ENCODE data around the gene PIGH. TPM values are rescaled to one million over a fixed set of nuclear protein-coding genes. Genes with fewer than 3 reads are reported as not detected.

Gene PIGH
- total RNA-seq, 1 experiment from 2014 or later, result 9.4 TPM

- H3K4me3 Mint-ChIP-seq, result no peak overlapping the region
These were observed 46.1 kb upstream of the PIGH start for GRCh38 chr14:67646131-67646530.

More at GRCh38 chr14:67646131-67646530, 46.1 kb upstream of the PIGH start:
- no peak overlapping the region for H4K8ac ChIP-seq (replicated peaks; ENCODE audit: insufficient read length, low read depth, low read length)
- H4K20me1 ChIP-seq (ENCODE audit: control insufficient read depth, insufficient read depth, insufficient read length), result no peaks in the 10 kb centered on the region
- H2BK15ac ChIP-seq (ENCODE audit: low read depth, low read length), result no peak overlapping the region
- no peak overlapping the region for H3K56ac ChIP-seq (ENCODE audit: insufficient read length, low read depth, low read length)
- no peak overlapping the region for H3K18ac ChIP-seq (ENCODE audit: insufficient read length, low read depth, low read length)
- H3K23ac ChIP-seq (ENCODE audit: insufficient read length, low read depth, low read length), result no peak overlapping the region
- no peak for DNase-seq
- H2BK5ac ChIP-seq (ENCODE audit: insufficient read length, low read length), result no peak overlapping the region
- Mint-ChIP-seq H3K27me3 (ENCODE audit: low read depth) (no peaks in the 10 kb centered on the region), H3K4me1 (no peaks in the 10 kb centered on the region), H3K9me3 (no peaks in the 10 kb centered on the region), H3K36me3 (ENCODE audit: insufficient read depth in 1 of 3, low read depth in 3 of 3) (peaks cover 13 to 58% (median 49%) of the 10 kb centered on the region in 3 experiments; a peak in 6 of 7 replicates), H3K27ac (no peak overlapping the region)
- no peak overlapping the region for H3K4me2 ChIP-seq (ENCODE audit: insufficient read depth, insufficient read length, low read length)
- no peak overlapping the region for H3K27ac ChIP-seq (ENCODE audit: insufficient read length, low read depth, low read length)
- no peak overlapping the region for H2AFZ ChIP-seq (ENCODE audit: low read length)
- no peak overlapping the region for H2AK5ac ChIP-seq (ENCODE audit: insufficient read length, low read length)
- H3K79me1 ChIP-seq (ENCODE audit: insufficient read depth, low read depth, low read length, poor library complexity, severe bottlenecking), result no peaks in the 10 kb centered on the region
- no peak overlapping the region for H4K5ac ChIP-seq (ENCODE audit: insufficient read length, low read depth, low read length)
- H3K4me1 ChIP-seq (ENCODE audit: insufficient read depth, low read length), result no peaks in the 10 kb centered on the region
- H2BK20ac ChIP-seq (ENCODE audit: low read depth, low read length, poor library complexity, severe bottlenecking), result no peak overlapping the region
- no peak overlapping the region for H2BK12ac ChIP-seq (ENCODE audit: insufficient read length, low read depth, low read length)
- H3T11ph ChIP-seq (ENCODE audit: low read length), result no peak overlapping the region
- H3K14ac ChIP-seq (ENCODE audit: insufficient read depth, low read length), result no peak overlapping the region
- no peaks in the 10 kb centered on the region for H3K23me2 ChIP-seq (ENCODE audit: insufficient read length, low read depth, low read length, poor library complexity, severe bottlenecking)
- no peak overlapping the region for H3K9ac ChIP-seq (ENCODE audit: extremely low read depth, insufficient read length, low read length)
- no peak for TF ChIP-seq CTCF (conservative IDR thresholded peaks at IDR 0.05)
- no peaks in the 10 kb centered on the region for H3K27me3 ChIP-seq (ENCODE audit: insufficient read depth, low read length)
- no peak overlapping the region for H4K91ac ChIP-seq (ENCODE audit: insufficient read length, low read depth, low read length)
- no peaks in the 10 kb centered on the region for H3K79me2 ChIP-seq (ENCODE audit: insufficient read depth, low read length)
- H3K4ac ChIP-seq (ENCODE audit: low read depth, low read length), result no peak overlapping the region
- no peaks in the 10 kb centered on the region for H3K9me3 ChIP-seq (ENCODE audit: control insufficient read depth, low read depth, low read length)
- WGBS (ENCODE audit: extremely low coverage, insufficient read length, low lambda C conversion rate), result no CpG with 5 or more reads among the region's 3 CpGs
- no peak overlapping the region for H2BK120ac ChIP-seq (ENCODE audit: low read depth, low read length, poor library complexity, severe bottlenecking)
